Dendritic cell treated with granulocyte-macrophage colony-stimulating factor and Interleukin-4, amounts not matched to agents 40 ng/mL and 50 ng/mL, for 4 days (primary cell): Measurements from ENCODE around the gene CD164.

Source experiments
- H3K27ac Mint-ChIP-seq: one replicate; pipeline ENCODE4 v1.8.0; 2022; ENCODE audit warnings: mild to moderate bottlenecking, mixed read lengths
- H3K27me3 Mint-ChIP-seq: one replicate; pipeline ENCODE4 v1.8.0; 2022; ENCODE audit warnings: mild to moderate bottlenecking, mixed read lengths
- H3K36me3 Mint-ChIP-seq: one replicate; pipeline ENCODE4 v1.8.0; 2022; ENCODE audit warnings: low read depth, mixed read lengths
- H3K4me1 Mint-ChIP-seq: one replicate; pipeline ENCODE4 v1.8.0; 2022; ENCODE audit warnings: low read depth, mixed read lengths
- H3K4me3 Mint-ChIP-seq: one replicate; pipeline ENCODE4 v1.8.0; 2022; ENCODE audit warnings: mild to moderate bottlenecking, moderate library complexity, mixed read lengths
- H3K9me3 Mint-ChIP-seq: one replicate; pipeline ENCODE4 v1.8.0; 2022; ENCODE audit warnings: mixed read lengths
- intact Hi-C: fragments of 100-400 bp; cut with micrococcal nuclease; formaldehyde crosslinking; loops from one replicate; pipeline ENCODE4 v1.15.0; 2022

CD164 gene

DNA sequence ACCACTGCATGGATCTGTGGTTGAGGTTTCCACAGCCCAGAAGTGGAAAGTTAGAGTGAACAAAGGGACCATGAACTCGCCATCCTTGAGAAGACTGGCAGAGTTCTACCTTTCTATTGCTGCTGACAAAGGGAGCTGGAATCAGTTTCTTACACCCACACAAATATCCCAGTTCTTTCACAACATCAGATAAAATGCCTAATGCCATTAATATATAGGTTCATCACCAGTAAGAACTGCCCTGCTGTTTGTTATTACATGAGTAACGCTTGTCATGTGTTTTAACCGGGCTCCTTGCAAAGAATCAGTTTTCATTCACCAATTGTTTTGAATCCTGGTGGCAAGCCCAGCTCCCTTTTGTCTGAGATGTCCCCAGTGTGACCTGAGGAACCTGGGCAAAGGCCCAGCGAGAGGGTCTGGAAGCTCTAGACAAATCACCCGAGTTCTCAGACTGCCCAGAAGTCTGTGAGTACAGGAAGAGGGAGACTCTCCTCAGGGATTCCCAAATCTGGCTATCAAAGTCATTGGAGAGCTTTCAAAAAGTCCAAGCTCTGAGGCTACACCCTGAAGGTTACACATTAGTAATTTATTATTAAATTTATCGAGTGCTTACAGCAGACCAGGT, 7.5 kb upstream of the CD164 start:
- H3K27me3 Mint-ChIP-seq, result no peaks in the 10 kb centered on the region
- no peaks in the 10 kb centered on the region for H3K36me3 Mint-ChIP-seq
- intact Hi-C loops, result no loop called here
- no peak overlapping the region for H3K4me3 Mint-ChIP-seq
- H3K4me1 Mint-ChIP-seq, result peaks cover 43% of the 10 kb centered on the region
- no peaks in the 10 kb centered on the region for H3K9me3 Mint-ChIP-seq
- no peak overlapping the region for H3K27ac Mint-ChIP-seq

DNA sequence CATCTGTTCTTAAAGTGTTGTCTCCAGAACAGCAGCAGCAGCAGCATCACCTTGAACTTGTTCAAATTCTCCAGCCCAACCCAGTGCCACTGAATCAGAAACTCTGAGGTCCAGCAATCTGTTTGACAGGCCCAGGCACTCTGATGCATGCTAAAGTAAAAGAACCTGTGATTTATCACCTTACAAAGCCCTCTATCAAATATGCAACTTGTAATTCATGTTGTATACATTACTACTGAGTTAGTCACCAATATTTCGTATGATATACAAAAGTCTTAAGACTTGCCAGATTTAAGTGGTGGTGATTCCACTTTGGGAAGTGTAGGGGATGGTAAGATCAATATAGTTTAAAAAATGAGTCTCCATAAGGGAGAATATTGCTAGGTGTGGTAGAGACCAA, 6.0 kb upstream of the CD164 start:
- Mint-ChIP-seq H3K4me3 (no peak overlapping the region), H3K4me1 (peaks cover 36% of the 10 kb centered on the region), H3K27ac (no peak overlapping the region), H3K9me3 (no peaks in the 10 kb centered on the region), H3K27me3 (no peaks in the 10 kb centered on the region), H3K36me3 (peaks cover under 1% of the 10 kb centered on the region)
- intact Hi-C loops, result no loop called here

DNA sequence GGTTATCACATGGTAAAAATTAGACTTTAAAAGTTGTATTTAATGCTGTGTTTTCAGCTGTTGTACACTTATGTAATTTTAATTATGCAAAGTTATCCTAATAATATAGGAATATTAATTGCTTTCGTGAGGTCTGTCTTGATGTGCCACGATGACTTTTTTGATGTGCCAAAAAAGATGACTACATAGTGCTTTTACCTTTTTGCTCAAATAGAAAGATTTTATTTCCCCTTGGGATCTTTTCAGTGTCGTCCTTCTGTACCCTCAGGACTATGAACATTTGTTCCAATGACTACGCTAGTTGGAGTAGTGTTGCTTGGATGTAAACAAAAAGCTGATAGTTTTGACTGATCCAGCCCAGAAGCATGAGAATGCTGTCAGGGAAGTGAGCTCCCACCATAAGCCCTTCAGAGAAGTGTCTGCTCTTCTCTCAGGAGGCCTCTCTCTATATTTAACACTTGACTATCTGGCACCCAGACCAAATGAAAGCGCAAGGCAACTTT, 1.2 kb upstream of the CD164 start:
- Mint-ChIP-seq H3K27me3 (no peaks in the 10 kb centered on the region), H3K36me3 (peaks cover 43% of the 10 kb centered on the region), H3K4me3 (peak overlapping the region; percentile 17), H3K4me1 (peaks cover 37% of the 10 kb centered on the region), H3K9me3 (no peaks in the 10 kb centered on the region), H3K27ac (peak overlapping the region; percentile 100)
- intact Hi-C loops, result loop anchor here (1.0 to 5.0 kb wide), 5 partner anchors 59 to 825 kb away; partner anchors contain the start of genes PPIL6 and SMPD2

DNA sequence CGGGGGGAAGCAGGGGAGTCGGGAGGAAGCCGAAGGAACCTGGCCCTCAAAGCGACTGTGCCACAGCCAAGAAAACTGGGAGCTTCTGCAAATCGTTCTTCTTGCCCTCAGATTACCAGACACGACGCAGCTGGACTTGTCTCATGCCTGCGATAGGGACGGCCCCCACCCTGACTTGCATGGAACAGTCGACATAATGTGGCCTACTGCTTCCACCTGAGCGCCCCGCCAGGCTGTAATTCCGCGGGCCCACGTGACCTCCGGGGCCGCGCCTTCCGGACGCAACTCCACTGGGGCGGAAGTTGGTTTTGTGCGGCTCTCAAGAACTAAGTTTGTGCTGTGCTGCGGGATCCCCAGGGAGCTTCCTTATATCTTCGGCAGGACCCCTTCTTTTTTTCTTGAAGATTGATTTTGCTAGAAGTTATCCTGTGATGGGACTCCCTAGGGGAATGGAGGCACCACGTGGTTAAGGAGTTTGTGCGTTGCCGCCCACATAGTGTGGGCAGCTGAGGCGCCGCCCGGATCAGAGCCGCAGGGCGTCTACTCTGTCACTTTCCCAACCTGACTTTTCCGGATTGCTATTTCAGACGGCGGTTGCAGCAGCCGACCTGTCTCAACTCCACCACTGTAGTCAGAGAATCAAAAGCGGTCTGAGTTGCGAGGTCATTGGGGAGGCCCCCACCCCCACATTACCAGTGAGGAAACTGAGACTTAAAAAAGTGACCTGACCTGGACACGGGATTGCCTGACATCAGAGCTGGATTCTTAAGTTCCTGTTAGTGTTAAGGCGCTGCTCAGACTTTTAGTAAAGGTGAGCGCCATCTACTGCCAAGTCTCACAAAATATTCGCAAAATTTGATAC, 540 bp upstream of the CD164 start:
- Mint-ChIP-seq H3K4me3 (peak overlapping the region; percentile 94), H3K27me3 (no peaks in the 10 kb centered on the region), H3K4me1 (peaks cover 44% of the 10 kb centered on the region), H3K27ac (peak overlapping the region; percentile 100), H3K9me3 (no peaks in the 10 kb centered on the region), H3K36me3 (peaks cover 49% of the 10 kb centered on the region)
- intact Hi-C loops, result loop anchor here (1.0 to 5.0 kb wide), 6 partner anchors 59 to 824 kb away; partner anchors contain the start of genes CEP57L1, PPIL6 and SMPD2

DNA sequence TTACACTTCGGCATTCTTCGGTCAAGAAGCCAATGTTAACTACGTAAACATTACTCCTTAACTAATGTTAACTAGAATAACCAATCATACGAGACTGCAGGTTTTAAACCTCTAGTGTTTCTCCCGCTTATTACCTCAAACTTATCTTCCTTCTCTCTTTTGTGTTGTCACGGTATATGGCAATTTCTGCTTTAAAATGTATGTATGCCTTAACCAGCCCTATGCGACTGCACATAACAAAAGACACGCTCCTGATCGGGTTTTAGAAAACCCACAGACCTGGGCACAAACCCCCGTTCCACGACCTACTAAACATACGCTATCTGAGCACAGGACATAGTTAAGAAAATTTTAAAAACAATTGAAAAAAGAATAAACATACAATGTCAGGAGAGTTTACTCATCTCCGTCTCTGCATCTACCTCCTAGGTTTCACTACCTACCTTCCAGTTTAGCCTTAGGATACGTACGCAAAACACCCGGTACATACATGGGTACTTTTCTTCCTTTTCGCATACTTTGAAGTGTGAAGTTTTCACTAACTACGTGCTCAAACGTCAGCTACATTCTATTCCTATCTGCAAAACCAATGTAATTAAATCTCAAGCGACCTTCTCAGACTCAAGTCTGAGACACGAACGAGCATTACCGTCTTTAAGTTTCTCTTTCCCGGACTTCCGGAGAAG, 1.1 kb downstream of the CD164 start:
- H3K9me3 Mint-ChIP-seq, result no peaks in the 10 kb centered on the region
- H3K4me3 Mint-ChIP-seq, result peak overlapping the region; percentile 94
- intact Hi-C loops, result loop anchor here (5.0 kb wide), 3 partner anchors 59 to 144 kb away; partner anchors contain the start of genes PPIL6 and SMPD2
- H3K36me3 Mint-ChIP-seq, result peaks cover 65% of the 10 kb centered on the region
- H3K4me1 Mint-ChIP-seq, result peaks cover 49% of the 10 kb centered on the region
- peak overlapping the region; percentile 100 for H3K27ac Mint-ChIP-seq
- H3K27me3 Mint-ChIP-seq, result no peaks in the 10 kb centered on the region

DNA sequence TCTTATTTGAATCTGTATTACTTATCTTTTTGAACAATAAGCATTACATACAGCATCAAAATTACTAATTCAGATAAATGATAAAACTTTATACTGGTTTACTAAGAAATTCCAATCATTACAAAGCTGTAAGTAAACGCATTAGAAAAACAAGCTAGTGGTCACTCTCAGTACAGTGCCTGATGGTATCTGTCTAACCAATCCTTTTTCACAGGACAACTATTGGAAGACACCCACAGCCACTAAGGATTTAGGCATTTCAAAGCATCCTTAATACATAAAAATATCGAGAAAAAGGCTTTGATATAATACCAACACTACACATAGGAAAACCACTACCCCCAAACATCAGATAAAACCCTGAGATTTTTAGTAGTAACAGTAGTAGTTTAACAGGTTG, 2.6 kb downstream of the CD164 start:
- peaks cover 80% of the 10 kb centered on the region for H3K36me3 Mint-ChIP-seq
- intact Hi-C loops, result loop anchor here (5.0 kb wide), 3 partner anchors 57 to 142 kb away; partner anchors contain the start of genes PPIL6 and SMPD2
- no peak overlapping the region for H3K27ac Mint-ChIP-seq
- peaks cover 51% of the 10 kb centered on the region for H3K4me1 Mint-ChIP-seq
- no peaks in the 10 kb centered on the region for H3K27me3 Mint-ChIP-seq
- H3K9me3 Mint-ChIP-seq, result no peaks in the 10 kb centered on the region
- H3K4me3 Mint-ChIP-seq, result peak overlapping the region; percentile 81

DNA sequence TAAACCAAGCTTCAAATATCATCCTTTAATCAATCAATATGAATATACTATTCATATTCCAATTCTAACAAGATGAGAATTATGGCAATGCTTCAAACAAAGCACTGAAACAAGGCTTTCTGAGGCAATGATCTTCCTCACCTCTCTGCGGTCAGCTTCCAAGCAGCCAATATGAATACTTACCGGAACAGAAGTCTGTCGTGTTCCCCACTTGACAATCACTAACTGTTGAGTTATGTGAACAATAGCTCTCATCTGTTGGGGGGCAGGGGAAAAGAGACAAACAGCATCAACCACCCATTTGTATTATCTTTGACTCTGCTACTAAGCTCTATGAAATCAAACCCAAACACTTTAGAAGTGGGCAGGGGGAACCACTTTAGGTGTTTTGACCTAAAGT, 4.5 kb downstream of the CD164 start:
- H3K36me3 Mint-ChIP-seq, result peaks cover 92% of the 10 kb centered on the region
- H3K27me3 Mint-ChIP-seq, result no peaks in the 10 kb centered on the region
- no peak overlapping the region for H3K27ac Mint-ChIP-seq
- no peaks in the 10 kb centered on the region for H3K9me3 Mint-ChIP-seq
- H3K4me3 Mint-ChIP-seq, result no peak overlapping the region
- peaks cover 61% of the 10 kb centered on the region for H3K4me1 Mint-ChIP-seq
- intact Hi-C loops, result no loop called here

DNA sequence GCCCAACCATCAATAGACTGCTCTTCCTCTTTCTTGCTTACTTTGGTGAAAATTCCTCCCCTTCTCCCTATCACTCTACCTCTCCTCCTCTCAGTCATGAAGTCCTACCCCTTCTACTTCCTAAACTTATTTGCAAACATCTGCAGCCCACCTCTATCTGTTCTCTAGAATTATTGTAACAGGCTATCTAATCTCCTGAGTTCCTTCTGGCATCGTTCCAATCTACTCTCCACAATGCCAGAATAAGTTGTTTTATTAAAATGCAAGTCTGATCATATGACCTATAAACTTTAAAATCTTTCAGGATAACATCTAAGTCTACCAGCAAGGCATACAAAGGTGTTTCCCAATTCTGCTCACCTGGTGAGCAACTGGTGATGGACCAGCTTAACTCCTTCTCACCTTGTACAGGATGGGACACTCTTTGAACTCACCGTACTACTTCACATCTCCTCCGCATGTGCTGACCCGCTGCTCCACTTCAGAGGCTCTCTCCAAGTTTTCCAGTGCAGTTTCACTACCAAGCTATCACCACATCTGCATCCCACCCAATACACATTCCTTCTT, 7.9 kb downstream of the CD164 start:
- peak overlapping the region; percentile 1 for H3K4me3 Mint-ChIP-seq
- H3K9me3 Mint-ChIP-seq, result no peaks in the 10 kb centered on the region
- H3K27ac Mint-ChIP-seq, result peak overlapping the region; percentile 80
- intact Hi-C loops, result no loop called here
- peaks cover 65% of the 10 kb centered on the region for H3K4me1 Mint-ChIP-seq
- H3K36me3 Mint-ChIP-seq, result peaks cover 87% of the 10 kb centered on the region
- no peaks in the 10 kb centered on the region for H3K27me3 Mint-ChIP-seq

DNA sequence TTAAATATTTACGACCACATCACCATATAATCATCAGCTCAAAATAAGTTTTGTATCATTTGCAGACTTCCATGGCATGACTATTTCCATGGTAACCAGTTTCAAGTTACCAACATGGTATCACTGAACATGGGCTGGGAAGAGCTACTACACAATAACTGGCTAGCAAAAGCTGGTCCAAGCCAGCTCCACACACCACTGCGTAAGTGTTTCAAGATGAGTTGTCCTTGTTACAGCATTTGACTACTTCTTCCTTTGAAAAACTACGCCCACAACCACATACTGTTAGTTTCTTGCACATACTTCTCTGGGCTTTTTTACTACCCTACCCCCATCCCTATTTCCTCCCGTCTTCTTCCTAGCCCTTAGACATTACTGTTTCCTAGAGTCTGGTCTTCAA, 8.5 kb downstream of the CD164 start:
- no peaks in the 10 kb centered on the region for H3K27me3 Mint-ChIP-seq
- H3K9me3 Mint-ChIP-seq, result no peaks in the 10 kb centered on the region
- intact Hi-C loops, result no loop called here
- H3K36me3 Mint-ChIP-seq, result peaks cover 87% of the 10 kb centered on the region
- peaks cover 58% of the 10 kb centered on the region for H3K4me1 Mint-ChIP-seq
- H3K27ac Mint-ChIP-seq, result peak overlapping the region; percentile 80
- H3K4me3 Mint-ChIP-seq, result peak overlapping the region; percentile 45

DNA sequence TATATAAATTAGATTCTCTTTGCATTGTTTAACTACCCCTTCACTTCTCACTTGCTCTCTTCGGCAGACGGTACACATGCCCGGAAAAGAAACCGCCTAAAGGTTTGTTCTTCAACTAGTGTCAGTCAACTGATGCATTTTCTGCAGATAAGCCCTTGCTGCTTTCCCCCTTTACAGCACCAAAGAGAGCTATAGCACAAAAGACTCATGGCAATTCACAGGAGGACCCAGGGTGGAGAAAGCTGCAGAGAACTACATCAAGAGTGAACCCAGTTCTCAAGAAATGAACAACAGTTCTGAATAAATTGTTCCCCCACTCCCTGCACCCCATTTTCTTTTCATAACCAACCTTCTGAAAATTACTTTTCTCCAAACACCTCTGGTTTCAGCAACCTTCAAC, 8.9 kb downstream of the CD164 start:
- no peaks in the 10 kb centered on the region for H3K9me3 Mint-ChIP-seq
- peaks cover 54% of the 10 kb centered on the region for H3K4me1 Mint-ChIP-seq
- H3K27ac Mint-ChIP-seq, result peak overlapping the region; percentile 80
- peaks cover 87% of the 10 kb centered on the region for H3K36me3 Mint-ChIP-seq
- intact Hi-C loops, result no loop called here
- peak overlapping the region; percentile 45 for H3K4me3 Mint-ChIP-seq
- H3K27me3 Mint-ChIP-seq, result no peaks in the 10 kb centered on the region

DNA sequence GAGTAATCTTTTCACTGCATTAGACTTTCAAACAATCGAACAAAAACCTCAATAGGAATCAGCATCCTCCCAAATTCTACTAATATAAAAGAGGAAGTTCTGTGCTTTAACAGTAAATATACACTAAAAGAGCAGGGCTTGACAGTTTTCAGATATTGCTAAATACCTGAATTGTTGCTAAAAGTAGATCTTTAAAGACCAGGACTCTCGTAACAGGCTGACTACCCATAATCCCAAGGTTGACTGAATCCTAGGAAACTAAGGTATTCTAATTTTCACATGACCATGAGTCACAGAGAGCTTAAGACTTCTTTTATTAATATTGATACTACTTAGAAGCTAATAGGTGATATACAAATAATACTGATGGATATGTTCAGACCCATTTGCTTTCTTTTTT, 10.1 kb downstream of the CD164 start:
- Mint-ChIP-seq H3K9me3 (no peaks in the 10 kb centered on the region), H3K4me1 (peaks cover 45% of the 10 kb centered on the region), H3K36me3 (peaks cover 83% of the 10 kb centered on the region), H3K27ac (peak overlapping the region; percentile 39), H3K27me3 (no peaks in the 10 kb centered on the region), H3K4me3 (no peak overlapping the region)
- intact Hi-C loops, result no loop called here

DNA sequence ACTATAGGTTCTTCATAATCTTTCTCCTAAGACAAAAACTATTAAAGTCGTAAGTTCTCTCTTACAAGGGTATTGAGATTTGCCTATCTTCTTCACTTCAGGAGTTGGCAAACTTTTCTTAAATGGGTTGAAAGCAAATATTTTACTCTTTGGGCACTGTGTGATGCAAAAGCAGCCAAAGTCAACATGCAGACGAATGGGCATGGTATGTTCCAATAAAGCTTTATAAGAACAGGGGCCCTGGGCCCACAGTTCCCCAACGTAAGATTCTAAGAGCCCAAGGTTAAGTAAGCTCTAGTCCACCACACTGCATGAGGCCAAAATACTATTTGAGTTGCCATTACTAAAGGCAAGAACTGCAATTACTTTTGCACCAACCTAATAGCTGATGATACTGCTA, 11.5 kb downstream of the CD164 start:
- intact Hi-C loops, result no loop called here
- H3K36me3 Mint-ChIP-seq, result peaks cover 83% of the 10 kb centered on the region
- no peaks in the 10 kb centered on the region for H3K27me3 Mint-ChIP-seq
- no peak overlapping the region for H3K4me3 Mint-ChIP-seq
- peaks cover 40% of the 10 kb centered on the region for H3K4me1 Mint-ChIP-seq
- H3K9me3 Mint-ChIP-seq, result no peaks in the 10 kb centered on the region
- H3K27ac Mint-ChIP-seq, result no peak overlapping the region

DNA sequence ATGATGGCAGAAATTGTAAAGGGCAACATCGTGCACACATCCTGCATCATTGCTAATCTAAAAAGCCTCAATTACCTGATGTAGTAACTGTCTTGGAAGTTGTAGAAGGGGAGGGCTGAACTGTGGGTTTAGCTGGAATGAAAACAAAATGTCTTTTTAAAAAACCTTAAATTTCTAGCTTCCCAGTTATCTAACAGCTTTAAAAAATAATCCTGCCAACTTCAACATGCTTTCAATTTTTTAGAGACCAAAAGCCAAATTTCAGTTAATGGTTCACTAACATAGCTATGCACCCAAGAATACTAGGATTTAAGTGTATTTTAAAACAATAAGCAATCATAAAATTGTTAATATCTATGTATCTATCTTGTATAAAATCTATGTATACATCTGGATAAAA, 11.9 kb downstream of the CD164 start:
- H3K27me3 Mint-ChIP-seq, result no peaks in the 10 kb centered on the region
- H3K4me1 Mint-ChIP-seq, result peaks cover 38% of the 10 kb centered on the region
- intact Hi-C loops, result no loop called here
- H3K36me3 Mint-ChIP-seq, result peaks cover 83% of the 10 kb centered on the region
- no peaks in the 10 kb centered on the region for H3K9me3 Mint-ChIP-seq
- H3K27ac Mint-ChIP-seq, result no peak overlapping the region
- H3K4me3 Mint-ChIP-seq, result no peak overlapping the region
